Muscle layer of colon (tissue), 2 donors: Measurements from ENCODE around the gene SRGAP3.

Source experiments
- H3K27ac ChIP-seq: one replicate; pipeline ENCODE4 v1.7.0; 2013; ENCODE audit warnings: low read depth, mild to moderate bottlenecking, low read length, moderate library complexity
- H3K27me3 ChIP-seq, 2 donors: one replicate each; pipeline ENCODE4 v1.7.0; 2013; ENCODE audit warnings: low read length in 2 of 2, mild to moderate bottlenecking in 2 of 2; ENCODE audit not compliant: insufficient read depth in 2 of 2, control insufficient read depth in 1 of 2
- H3K36me3 ChIP-seq: one replicate; pipeline ENCODE4 v1.7.0; 2013; ENCODE audit warnings: mild to moderate bottlenecking, low read length; ENCODE audit not compliant: insufficient read depth
- H3K4me1 ChIP-seq: one replicate; pipeline ENCODE4 v1.7.0; 2013; ENCODE audit warnings: mild to moderate bottlenecking, low read length; ENCODE audit not compliant: insufficient read depth
- H3K4me3 ChIP-seq, 2 donors: one replicate each; pipeline ENCODE4 v1.7.0; 2013; ENCODE audit warnings: low read length in 2 of 2, low read depth in 1 of 2, mild to moderate bottlenecking in 1 of 2, moderate library complexity in 1 of 2
- H3K9ac ChIP-seq: one replicate; pipeline ENCODE4 v1.7.0; 2013; ENCODE audit warnings: low read length
- H3K9me3 ChIP-seq: one replicate; pipeline ENCODE4 v1.7.0; 2013; ENCODE audit warnings: mild to moderate bottlenecking, low read length
- donor health status: abdominal sarcoma.
- donor health status: Adenocarcinoma of cecum.

The SRGAP3 gene

GRCh38 chr3:9207116-9207763 lies 42.2 kb downstream of the SRGAP3 start:
- H3K9ac ChIP-seq = no peak overlapping the region
- no peak overlapping the region for H3K27ac ChIP-seq
- H3K27me3 ChIP-seq = no peaks in the 10 kb centered on the region
- H3K4me3 ChIP-seq = no peak overlapping the region
- no peaks in the 10 kb centered on the region for H3K36me3 ChIP-seq
- no peaks in the 10 kb centered on the region for H3K9me3 ChIP-seq
- no peaks in the 10 kb centered on the region for H3K4me1 ChIP-seq

GRCh38 chr3:9206287-9206686 lies 43.2 kb downstream of the SRGAP3 start:
- Histone ChIP-seq H3K4me1 (no peaks in the 10 kb centered on the region), H3K27ac (no peak overlapping the region), H3K9ac (no peak overlapping the region), H3K27me3 (no peaks in the 10 kb centered on the region), H3K4me3 (no peak overlapping the region), H3K36me3 (no peaks in the 10 kb centered on the region), H3K9me3 (no peaks in the 10 kb centered on the region)

- no peak overlapping the region for H3K27ac ChIP-seq
- no peaks in the 10 kb centered on the region for H3K27me3 ChIP-seq
- no peak overlapping the region for H3K4me3 ChIP-seq
- no peak overlapping the region for H3K9ac ChIP-seq
- no peaks in the 10 kb centered on the region for H3K4me1 ChIP-seq
- no peaks in the 10 kb centered on the region for H3K36me3 ChIP-seq
- no peaks in the 10 kb centered on the region for H3K9me3 ChIP-seq
Measured at GRCh38 chr3:9205345-9206143, 43.9 kb downstream of the SRGAP3 start.

GRCh38 chr3:9204253-9204992 lies 45.0 kb downstream of the SRGAP3 start:
- H3K36me3 ChIP-seq = no peaks in the 10 kb centered on the region
- no peak overlapping the region for H3K9ac ChIP-seq
- H3K27me3 ChIP-seq = no peaks in the 10 kb centered on the region
- no peak overlapping the region for H3K27ac ChIP-seq
- H3K9me3 ChIP-seq = no peaks in the 10 kb centered on the region
- H3K4me3 ChIP-seq = no peak overlapping the region
- no peaks in the 10 kb centered on the region for H3K4me1 ChIP-seq

- Histone ChIP-seq H3K4me3 (no peak overlapping the region), H3K27me3 (no peaks in the 10 kb centered on the region), H3K9ac (no peak overlapping the region), H3K9me3 (no peaks in the 10 kb centered on the region), H3K4me1 (no peaks in the 10 kb centered on the region), H3K36me3 (no peaks in the 10 kb centered on the region), H3K27ac (no peak overlapping the region)
Measured at GRCh38 chr3:9203317-9203716, 46.1 kb downstream of the SRGAP3 start.

- Histone ChIP-seq H3K27me3 (no peaks in the 10 kb centered on the region), H3K9me3 (no peaks in the 10 kb centered on the region), H3K27ac (no peak overlapping the region), H3K9ac (no peak overlapping the region), H3K36me3 (no peaks in the 10 kb centered on the region), H3K4me1 (no peaks in the 10 kb centered on the region), H3K4me3 (no peak overlapping the region)
Measured at GRCh38 chr3:9202546-9202945, 46.9 kb downstream of the SRGAP3 start.

- Histone ChIP-seq H3K36me3 (no peaks in the 10 kb centered on the region), H3K27me3 (no peaks in the 10 kb centered on the region), H3K27ac (no peak overlapping the region), H3K4me1 (no peaks in the 10 kb centered on the region), H3K4me3 (no peak overlapping the region), H3K9me3 (no peaks in the 10 kb centered on the region), H3K9ac (no peak overlapping the region)
Measured at GRCh38 chr3:9201955-9202354, 47.5 kb downstream of the SRGAP3 start.

GRCh38 chr3:9201266-9201665 lies 48.2 kb downstream of the SRGAP3 start:
- Histone ChIP-seq H3K9me3 (no peaks in the 10 kb centered on the region), H3K27me3 (no peaks in the 10 kb centered on the region), H3K4me3 (no peak overlapping the region), H3K27ac (no peak overlapping the region), H3K9ac (no peak overlapping the region), H3K4me1 (no peaks in the 10 kb centered on the region), H3K36me3 (no peaks in the 10 kb centered on the region)

GRCh38 chr3:9199775-9200174 lies 49.7 kb downstream of the SRGAP3 start:
- no peak overlapping the region for H3K4me3 ChIP-seq
- no peak overlapping the region for H3K9ac ChIP-seq
- H3K9me3 ChIP-seq = no peaks in the 10 kb centered on the region
- no peaks in the 10 kb centered on the region for H3K27me3 ChIP-seq
- H3K27ac ChIP-seq = no peak overlapping the region
- no peaks in the 10 kb centered on the region for H3K4me1 ChIP-seq
- no peaks in the 10 kb centered on the region for H3K36me3 ChIP-seq

- Histone ChIP-seq H3K4me3 (no peak overlapping the region), H3K9me3 (no peaks in the 10 kb centered on the region), H3K9ac (no peak overlapping the region), H3K4me1 (no peaks in the 10 kb centered on the region), H3K27me3 (no peaks in the 10 kb centered on the region), H3K36me3 (no peaks in the 10 kb centered on the region), H3K27ac (no peak overlapping the region)
Measured at GRCh38 chr3:9198899-9199335, 50.5 kb downstream of the SRGAP3 start.

- H3K9ac ChIP-seq = no peak overlapping the region
- H3K36me3 ChIP-seq = no peaks in the 10 kb centered on the region
- H3K4me3 ChIP-seq = no peak overlapping the region
- H3K4me1 ChIP-seq = no peaks in the 10 kb centered on the region
- H3K9me3 ChIP-seq = no peaks in the 10 kb centered on the region
- no peak overlapping the region for H3K27ac ChIP-seq
- H3K27me3 ChIP-seq = no peaks in the 10 kb centered on the region
Measured at GRCh38 chr3:9198261-9198660, 51.2 kb downstream of the SRGAP3 start.
